Measurements from ENCODE around the gene SUMO2. TPM values are rescaled to one million over a fixed set of nuclear protein-coding genes. Genes with fewer than 3 reads are reported as not detected.
A peak's percentile ranks its signal among the peaks of the same experiment; 100 is the strongest.

The SUMO2 gene
- total and polyA plus RNA-seq, 2 of the 13 experiments (the other 11 are each of a cell fraction or from before 2014, with no cell fraction given): 337 to 553 TPM

DNA sequence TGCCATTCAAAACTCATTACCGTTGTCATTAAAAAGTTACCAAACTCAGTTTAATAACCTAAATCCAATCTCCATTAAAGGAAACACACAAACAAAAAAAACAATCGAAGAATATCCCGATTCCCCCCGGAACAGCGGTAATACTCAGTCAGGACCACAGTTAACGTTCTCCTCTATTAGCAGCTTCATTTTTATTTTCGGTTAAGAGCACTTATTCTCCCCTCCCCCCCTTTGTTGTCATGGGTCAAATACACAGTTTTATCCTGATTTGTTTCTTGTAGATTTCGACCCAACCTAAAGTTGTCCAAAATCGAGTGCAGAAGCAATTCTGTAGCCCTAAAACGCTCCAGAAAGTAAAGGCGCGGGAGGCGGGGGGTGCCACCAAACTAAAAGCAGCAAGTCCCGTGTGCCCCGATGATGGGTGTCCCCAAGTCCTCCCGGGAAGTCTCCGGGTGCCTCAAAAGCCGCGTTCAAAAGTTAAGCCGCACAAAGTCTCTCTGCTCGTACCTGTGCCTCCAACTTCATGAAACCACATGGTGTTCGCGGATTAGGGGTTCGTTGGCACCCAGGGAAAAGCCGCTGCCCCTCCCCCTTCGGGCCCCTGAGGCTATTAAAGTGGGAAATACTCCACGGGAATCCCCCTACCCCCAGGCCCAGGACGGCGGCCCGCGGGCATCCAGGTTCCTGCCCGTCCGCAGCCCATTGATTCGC is 996 bp downstream of the SUMO2 start (continued):
- TF ChIP-seq HNF4G (IDR thresholded peaks at IDR 0.05; ENCODE audit: borderline replicate concordance, low read depth, low read length) (no peak), HNF4G (CRISPR knock-in tag; IDR thresholded peaks at IDR 0.05; ENCODE audit: borderline replicate concordance, low read depth) (no peak), GABPB1 (CRISPR knock-in tag; IDR thresholded peaks at IDR 0.05) (no peak), ELF3 (CRISPR knock-in tag; IDR thresholded peaks at IDR 0.05) (no peak), KDM1A (CRISPR knock-in tag; IDR thresholded peaks at IDR 0.05) (no peak), KLF15 (CRISPR knock-in tag; IDR thresholded peaks at IDR 0.05; ENCODE audit: borderline replicate concordance) (no peak), TEAD2 (CRISPR knock-in tag; IDR thresholded peaks at IDR 0.05) (no peak), EHMT2 (IDR thresholded peaks at IDR 0.05; ENCODE audit: borderline replicate concordance, low read depth, low read length) (no peak), ZNF260 (CRISPR knock-in tag; IDR thresholded peaks at IDR 0.05; ENCODE audit: borderline replicate concordance, low read depth) (no peak), NPAS2 (CRISPR knock-in tag; IDR thresholded peaks at IDR 0.05; ENCODE audit: borderline replicate concordance) (no peak), ATF7 (IDR thresholded peaks at IDR 0.05) (no peak), ATF7 (CRISPR knock-in tag; IDR thresholded peaks at IDR 0.05) (peak; percentile 56; the same call in 1 of the 2 replicates), HNRNPUL1 (IDR thresholded peaks at IDR 0.05; ENCODE audit: low read depth, low read length) (no peak), RXRA (CRISPR knock-in tag; IDR thresholded peaks at IDR 0.05) (no peak), ZC3H13 (CRISPR knock-in tag; IDR thresholded peaks at IDR 0.05) (no peak), SMARCC2 (IDR thresholded peaks at IDR 0.05) (no peak), ZNF552 (CRISPR knock-in tag; IDR thresholded peaks at IDR 0.05; ENCODE audit: borderline replicate concordance) (no peak), PTBP1 (IDR thresholded peaks at IDR 0.05; ENCODE audit: low read depth, low read length, poor library complexity, severe bottlenecking) (no peak), SALL2 (CRISPR knock-in tag; IDR thresholded peaks at IDR 0.05) (no peak), KAT8 (CRISPR knock-in tag; IDR thresholded peaks at IDR 0.05) (no peak), SYNCRIP (IDR thresholded peaks at IDR 0.05; ENCODE audit: insufficient read depth, low read depth, low read length) (no peak), CEBPG (CRISPR knock-in tag; IDR thresholded peaks at IDR 0.05) (no peak), TCF12 (IDR thresholded peaks at IDR 0.05) (no peak), TCF12 (CRISPR knock-in tag; IDR thresholded peaks at IDR 0.05) (no peak; the same call in 1 of the 2 replicates), ZNF605 (CRISPR knock-in tag; IDR thresholded peaks at IDR 0.05) (no peak), ISX (CRISPR knock-in tag; conservative IDR thresholded peaks at IDR 0.05) (no peak), TBX2 (CRISPR knock-in tag; IDR thresholded peaks at IDR 0.05; ENCODE audit: borderline replicate concordance) (no peak), HNF4A (CRISPR knock-in tag; IDR thresholded peaks at IDR 0.05) (no peak), AHR (CRISPR knock-in tag; IDR thresholded peaks at IDR 0.05) (no peak)
- TF ChIP-seq, protein P1, sequence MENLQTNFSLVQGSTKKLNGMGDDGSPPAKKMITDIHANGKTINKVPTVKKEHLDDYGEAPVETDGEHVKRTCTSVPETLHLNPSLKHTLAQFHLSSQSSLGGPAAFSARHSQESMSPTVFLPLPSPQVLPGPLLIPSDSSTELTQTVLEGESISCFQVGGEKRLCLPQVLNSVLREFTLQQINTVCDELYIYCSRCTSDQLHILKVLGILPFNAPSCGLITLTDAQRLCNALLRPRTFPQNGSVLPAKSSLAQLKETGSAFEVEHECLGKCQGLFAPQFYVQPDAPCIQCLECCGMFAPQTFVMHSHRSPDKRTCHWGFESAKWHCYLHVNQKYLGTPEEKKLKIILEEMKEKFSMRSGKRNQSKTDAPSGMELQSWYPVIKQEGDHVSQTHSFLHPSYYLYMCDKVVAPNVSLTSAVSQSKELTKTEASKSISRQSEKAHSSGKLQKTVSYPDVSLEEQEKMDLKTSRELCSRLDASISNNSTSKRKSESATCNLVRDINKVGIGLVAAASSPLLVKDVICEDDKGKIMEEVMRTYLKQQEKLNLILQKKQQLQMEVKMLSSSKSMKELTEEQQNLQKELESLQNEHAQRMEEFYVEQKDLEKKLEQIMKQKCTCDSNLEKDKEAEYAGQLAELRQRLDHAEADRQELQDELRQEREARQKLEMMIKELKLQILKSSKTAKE (CRISPR knock-in tag; IDR thresholded peaks at IDR 0.05; ENCODE audit: borderline replicate concordance): no peak
- TF ChIP-seq, protein P2, sequence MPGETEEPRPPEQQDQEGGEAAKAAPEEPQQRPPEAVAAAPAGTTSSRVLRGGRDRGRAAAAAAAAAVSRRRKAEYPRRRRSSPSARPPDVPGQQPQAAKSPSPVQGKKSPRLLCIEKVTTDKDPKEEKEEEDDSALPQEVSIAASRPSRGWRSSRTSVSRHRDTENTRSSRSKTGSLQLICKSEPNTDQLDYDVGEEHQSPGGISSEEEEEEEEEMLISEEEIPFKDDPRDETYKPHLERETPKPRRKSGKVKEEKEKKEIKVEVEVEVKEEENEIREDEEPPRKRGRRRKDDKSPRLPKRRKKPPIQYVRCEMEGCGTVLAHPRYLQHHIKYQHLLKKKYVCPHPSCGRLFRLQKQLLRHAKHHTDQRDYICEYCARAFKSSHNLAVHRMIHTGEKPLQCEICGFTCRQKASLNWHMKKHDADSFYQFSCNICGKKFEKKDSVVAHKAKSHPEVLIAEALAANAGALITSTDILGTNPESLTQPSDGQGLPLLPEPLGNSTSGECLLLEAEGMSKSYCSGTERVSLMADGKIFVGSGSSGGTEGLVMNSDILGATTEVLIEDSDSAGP (CRISPR knock-in tag; IDR thresholded peaks at IDR 0.05; ENCODE audit: borderline replicate concordance): 0 out of 2 replicates have a peak, but pooled peaks have one; percentile 29

Measured in HepG2 (cell line).